8988T (cell line): ENCODE results near the gene RTP1.
"Not testable (repeated sequence)": the region's sequence is repeated elsewhere in the genome, so short reads cannot be mapped to it uniquely, and the experiment has no call there.

Experiments used
- DNase-seq: peaks from one replicate; pipeline ENCODE4 v3.0.0; 2011

Gene RTP1

DNA sequence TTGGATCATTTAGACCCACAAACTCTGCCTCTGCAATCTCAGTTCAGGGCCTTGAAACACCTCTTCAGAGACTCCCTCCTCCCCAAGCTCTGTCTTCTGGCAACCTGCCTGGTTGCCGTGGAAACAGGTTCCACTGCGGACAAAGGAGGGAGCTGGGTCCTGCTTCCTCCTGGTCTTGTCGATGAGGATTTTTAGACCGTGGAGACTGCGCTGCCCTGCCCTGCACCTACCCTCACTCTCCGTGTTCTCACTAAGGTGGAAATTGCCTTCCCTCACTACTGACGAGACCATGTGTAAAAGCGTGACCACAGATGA is at the start of gene RTP1:
TSS of gene RTP1 (plus strand) at position 152 of the 315 bp plus-strand sequence. CDS start at position 182, 30 bp downstream.
- no peak for DNase-seq

DNA sequence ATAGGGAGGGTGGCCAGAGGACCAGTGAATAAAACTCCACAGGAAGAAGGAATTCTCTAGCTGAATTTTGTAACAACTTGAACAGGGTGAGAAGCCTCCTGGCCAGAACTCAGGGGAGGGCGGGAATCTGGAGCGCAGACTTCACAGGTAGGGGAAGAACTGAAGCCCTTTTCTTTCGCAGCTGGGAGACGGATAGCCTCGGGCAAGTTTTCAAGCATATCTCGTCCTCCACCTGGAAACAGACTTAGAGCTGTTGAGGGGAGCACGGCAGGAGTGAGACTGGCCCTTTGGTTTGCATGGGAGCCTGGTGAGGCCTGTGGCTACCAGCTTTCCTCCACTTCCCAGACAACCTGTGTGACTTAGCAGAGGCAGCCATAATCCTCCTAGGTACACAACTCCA is 47.1 kb upstream of the RTP1 start:
- DNase-seq: no peak

GRCh38 chr3:187150599-187150998 is 46.7 kb upstream of the RTP1 start:
- DNase-seq: no peak

DNA sequence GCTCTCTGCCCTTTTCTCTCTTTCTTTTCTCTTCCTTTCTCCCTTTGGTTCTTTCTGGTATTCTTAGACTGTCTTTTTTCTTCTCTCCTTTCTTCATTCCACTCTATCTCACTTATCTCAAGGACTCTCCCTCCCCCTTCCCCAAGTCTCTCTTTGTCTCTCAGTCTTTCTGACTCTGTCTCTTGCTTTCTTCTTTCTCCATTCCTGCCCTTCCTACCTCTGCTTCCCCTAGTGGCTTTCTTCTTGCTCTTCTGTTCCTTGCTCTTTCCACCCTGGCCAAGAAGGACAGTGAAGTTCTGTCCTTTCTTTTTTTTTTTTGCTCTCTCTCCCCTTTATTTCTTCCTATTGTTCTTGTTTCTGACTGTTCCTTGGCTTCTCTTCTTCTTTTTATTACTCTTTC is 35.7 kb upstream of the RTP1 start:
- DNase-seq: no peak

- DNase-seq: no peak
Observed at GRCh38 chr3:187162265-187162953, 34.9 kb upstream of the RTP1 start.

DNA sequence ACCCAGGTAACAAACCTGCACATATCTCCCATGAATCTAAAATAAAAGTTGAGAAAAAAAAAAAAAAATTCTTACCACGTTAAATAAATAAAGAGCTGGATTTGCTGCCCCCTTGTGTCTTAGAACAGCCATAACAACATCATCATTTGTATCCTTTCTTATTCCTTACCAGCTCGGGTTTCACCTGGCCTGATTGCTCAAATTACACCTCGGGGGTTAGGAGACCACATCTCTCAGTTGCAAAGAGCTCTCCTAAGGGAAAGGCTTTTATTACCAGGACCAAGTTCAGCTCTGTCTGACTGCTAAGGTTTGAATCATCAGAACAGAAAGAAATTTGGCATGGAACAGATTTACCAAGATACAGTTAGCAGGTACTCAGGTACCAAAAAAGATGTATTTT is 32.1 kb upstream of the RTP1 start:
- DNase-seq: no peak

DNA sequence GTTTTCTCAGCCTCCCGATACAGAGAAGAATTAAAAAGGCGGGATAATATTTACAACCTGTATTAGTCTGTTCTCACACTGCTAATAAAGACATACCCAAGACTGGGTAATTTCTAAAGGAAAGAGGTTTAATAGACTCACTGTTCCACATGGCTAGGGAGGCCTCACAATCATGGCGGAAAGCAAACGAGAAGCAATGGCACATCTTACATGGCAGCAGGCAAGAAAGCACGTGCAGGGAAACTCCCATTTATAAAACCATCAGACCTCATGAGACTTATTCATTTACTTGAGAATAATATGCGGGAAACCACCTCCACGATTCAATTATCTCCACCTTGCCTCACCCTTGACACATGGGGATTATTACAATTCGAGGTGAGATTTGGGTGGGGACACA is 30.5 kb upstream of the RTP1 start:
- no peak for DNase-seq

GRCh38 chr3:187167777-187168176 is 29.5 kb upstream of the RTP1 start:
- no peak for DNase-seq

DNA sequence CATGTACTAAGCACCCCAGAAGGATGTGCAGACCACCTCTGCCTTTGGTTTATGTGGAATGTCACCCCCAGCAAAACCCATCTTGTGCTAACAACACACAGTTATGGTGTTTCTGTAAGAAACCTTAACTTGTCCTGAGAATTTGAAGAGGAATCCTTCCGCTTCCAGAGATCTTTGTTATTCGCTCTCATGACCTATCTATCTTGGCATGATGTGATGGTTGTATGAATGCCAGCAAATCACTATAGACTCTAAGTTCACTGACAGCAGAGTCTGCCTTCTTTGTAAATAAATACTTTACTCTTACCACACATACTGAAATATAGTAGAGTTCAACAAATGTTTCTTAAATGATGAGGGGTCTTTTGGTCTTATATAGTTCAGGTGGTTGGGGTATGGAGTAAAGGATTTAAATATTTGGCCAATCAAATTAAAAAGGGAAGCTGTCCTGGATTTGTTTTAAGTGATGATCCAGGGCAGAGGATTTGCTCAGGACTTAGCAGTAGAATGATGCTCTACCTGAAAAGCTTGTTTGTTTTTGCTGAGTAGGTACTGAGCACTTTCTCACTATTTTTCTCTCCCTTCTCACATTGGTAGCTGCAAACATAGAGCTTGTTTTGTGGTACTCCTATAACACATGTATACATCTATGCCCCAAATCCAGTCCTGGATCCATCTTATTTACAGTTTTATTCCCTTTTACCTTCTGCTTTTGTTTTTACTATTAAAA is 27.9 kb upstream of the RTP1 start:
- DNase-seq: no peak

GRCh38 chr3:187170911-187171310 is 26.4 kb upstream of the RTP1 start:
- DNase-seq: not testable (repeated sequence)

- DNase-seq: no peak
Observed at GRCh38 chr3:187172929-187173328, 24.4 kb upstream of the RTP1 start.

DNA sequence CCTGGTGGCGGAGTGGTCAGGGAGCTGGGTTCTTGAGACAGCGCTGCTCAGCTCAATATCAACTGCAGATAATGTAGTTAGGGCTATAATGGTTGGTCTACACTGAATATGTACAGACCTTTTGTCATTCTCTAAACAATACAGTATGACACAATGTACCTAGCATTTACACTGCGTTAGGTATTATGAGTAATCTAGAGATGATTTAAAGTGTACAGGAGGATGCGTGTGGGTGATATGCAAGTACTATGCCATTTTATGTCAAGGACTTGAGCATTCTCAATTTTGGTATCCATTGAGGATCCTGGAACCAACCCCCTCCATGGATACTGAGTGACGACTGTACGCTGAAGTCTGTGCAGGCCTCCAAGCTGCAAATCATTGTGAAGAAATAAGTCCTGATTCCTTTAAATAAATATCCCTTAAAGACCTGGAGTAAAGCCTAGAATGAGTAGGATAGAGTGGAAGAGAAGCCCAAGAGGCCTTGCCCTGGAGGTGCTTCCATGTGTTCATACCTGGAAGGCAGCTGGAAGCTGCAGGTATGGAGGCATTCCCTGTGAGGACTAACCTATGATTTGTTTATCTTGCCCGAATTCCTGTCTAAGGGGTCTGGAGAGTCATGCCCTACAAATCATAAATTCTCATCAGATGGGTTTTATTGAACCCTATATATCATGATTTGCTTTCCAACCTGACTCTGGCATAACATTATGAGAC is 15.7 kb upstream of the RTP1 start:
- no peak for DNase-seq

GRCh38 chr3:187183210-187183862 is 13.9 kb upstream of the RTP1 start:
- no peak for DNase-seq

DNA sequence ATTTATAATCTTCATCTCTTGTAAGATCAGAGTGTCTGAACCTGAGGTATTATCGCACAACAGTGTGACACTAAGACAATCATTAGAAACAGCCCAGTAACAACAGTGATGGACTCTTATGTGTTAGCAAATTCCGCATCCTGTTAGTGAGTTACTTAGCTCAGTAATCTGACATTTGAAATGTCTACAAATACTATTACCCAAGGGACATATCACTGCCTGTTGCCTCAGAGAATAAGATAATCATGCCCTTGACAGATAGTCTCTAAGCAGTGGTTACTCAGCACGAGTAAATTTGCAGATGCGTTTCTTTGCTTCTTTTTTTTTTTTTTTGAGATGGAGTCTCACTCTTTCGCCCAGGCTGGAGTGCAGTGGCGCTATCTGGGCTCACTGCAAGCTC is 13.4 kb upstream of the RTP1 start:
- DNase-seq: no peak

- DNase-seq: no peak
Observed at GRCh38 chr3:187185759-187186158, 11.5 kb upstream of the RTP1 start.

- no peak for DNase-seq
Observed at GRCh38 chr3:187186375-187186774, 10.9 kb upstream of the RTP1 start.

DNA sequence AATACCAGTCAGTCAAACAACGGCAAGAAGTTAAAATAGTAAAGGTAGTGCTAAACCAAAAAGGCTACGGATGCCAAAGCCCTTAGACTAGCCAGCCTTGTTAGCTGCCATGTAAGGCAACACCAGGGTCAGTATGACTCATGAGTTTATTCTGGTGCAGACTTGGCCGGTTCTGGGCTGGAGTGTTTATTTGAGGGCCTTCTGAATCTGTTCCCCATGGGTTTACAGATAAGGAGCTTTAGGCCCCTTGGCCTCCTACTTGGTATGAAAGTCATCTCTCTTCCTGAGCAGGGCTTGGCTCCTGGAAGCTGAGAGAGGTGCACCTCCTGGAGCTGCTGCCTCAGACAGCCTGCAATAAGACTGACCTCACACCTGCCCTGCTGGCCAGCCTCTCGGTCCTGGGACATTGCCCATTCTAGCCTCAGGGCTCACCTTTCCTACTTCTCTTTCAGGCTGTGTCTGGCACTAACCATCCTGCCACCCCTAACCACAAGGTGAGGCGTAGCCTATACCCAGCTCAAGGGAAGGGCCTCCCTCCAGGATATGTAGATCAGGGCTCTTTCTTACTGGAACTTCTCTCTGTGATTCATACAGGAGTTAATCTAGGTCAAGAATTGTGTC is 10.4 kb upstream of the RTP1 start:
- DNase-seq: no peak

DNA sequence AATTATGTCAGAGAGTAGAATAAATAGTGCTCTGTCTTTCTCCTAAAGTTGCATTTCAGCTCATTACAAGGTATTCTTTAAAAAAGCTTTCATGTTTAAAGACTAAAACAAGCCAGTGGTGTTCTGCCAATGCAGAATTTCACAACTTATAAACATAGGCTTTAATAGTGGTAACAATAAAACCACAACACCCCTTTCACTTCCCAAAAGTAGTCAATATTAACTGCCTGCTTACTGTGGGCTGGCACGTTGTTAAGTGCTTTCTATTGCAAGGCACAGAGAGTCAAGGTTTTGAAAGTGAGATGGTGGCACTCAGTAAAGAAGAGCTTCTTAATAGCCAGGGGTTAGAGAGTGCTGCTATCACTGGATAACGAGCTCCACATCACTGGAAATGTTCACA is 8.4 kb upstream of the RTP1 start:
- DNase-seq: no peak

DNA sequence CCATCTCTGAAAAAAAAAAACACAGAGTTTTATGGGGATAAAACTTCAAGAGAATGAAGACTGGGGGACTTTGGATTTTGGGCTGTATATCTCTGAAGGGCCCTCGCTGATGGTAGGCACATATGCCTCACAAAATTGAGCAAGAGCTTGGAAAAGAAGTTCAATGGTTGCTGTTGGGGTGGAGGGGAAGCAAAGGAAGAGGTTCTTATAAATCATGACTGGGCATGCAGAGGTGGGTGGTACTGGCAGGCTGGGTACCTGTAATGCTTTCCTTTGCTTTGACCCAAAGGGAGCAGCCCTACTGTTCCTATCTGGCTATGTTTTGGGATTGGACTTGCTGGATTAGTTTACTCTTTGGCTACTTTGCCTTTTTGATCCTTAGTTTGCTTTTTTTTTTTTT is 6.0 kb upstream of the RTP1 start:
- no peak for DNase-seq

- DNase-seq: no peak
Observed at GRCh38 chr3:187193181-187193580, 4.1 kb upstream of the RTP1 start.

- no peak for DNase-seq
Observed at GRCh38 chr3:187196573-187197334, 532 bp upstream of the RTP1 start.

GRCh38 chr3:187198490-187198889 is 1.2 kb downstream of the RTP1 start:
- no peak for DNase-seq
